ENCODE results near the gene TARBP1. TPM values are rescaled to one million over a fixed set of nuclear protein-coding genes. Genes with fewer than 3 reads are reported as not detected.

TARBP1 gene
- total RNA-seq, 6 donors from 2014 or later = 17.6 to 51.2 (median 25.8) TPM

GRCh38 chr1:234473118-234473517 is 5.9 kb downstream of the TARBP1 start:
- no peaks in the 10 kb centered on the region for H3K9me3 ChIP-seq
- DNase-seq = no peak
- H3K27me3 ChIP-seq = no peaks in the 10 kb centered on the region
- H3K36me3 ChIP-seq = peaks cover 0 to 8% (median 0%) of the 10 kb centered on the region in 4 donors
- no peak overlapping the region for H3K4me3 ChIP-seq
- WGBS, 2 donors = 56 to 70% methylated on average over 3 of the region's 3 CpGs
- H3K4me1 ChIP-seq = peaks cover 0 to 11% (median 8%) of the 10 kb centered on the region in 4 donors
- H3K27ac ChIP-seq = no peak overlapping the region
- ATAC-seq (ENCODE audit: low FRiP score in 2 of 2) = no peak
- TF ChIP-seq POLR2AphosphoS5 (IDR thresholded peaks at IDR 0.05) (no peak), POLR2A (IDR thresholded peaks at IDR 0.05) (no peak), EP300 (IDR thresholded peaks at IDR 0.05) (no peak), CTCF (IDR thresholded peaks at IDR 0.05) (no peak)

- H3K9me3 ChIP-seq = no peaks in the 10 kb centered on the region
Observed at GRCh38 chr1:234469376-234469775, 9.6 kb downstream of the TARBP1 start.

GRCh38 chr1:234468580-234468979 is 10.4 kb downstream of the TARBP1 start:
- peaks cover 0 to 28% (median 6%) of the 10 kb centered on the region in 4 donors for H3K36me3 ChIP-seq
- H3K9me3 ChIP-seq = no peaks in the 10 kb centered on the region
- H3K4me3 ChIP-seq = no peak overlapping the region
- ATAC-seq (ENCODE audit: low FRiP score in 2 of 2) (no peak), DNase-seq (no peak)
- TF ChIP-seq POLR2A (IDR thresholded peaks at IDR 0.05) (no peak), CTCF (IDR thresholded peaks at IDR 0.05) (no peak), POLR2AphosphoS5 (IDR thresholded peaks at IDR 0.05) (no peak), EP300 (IDR thresholded peaks at IDR 0.05) (no peak)
- H3K4me1 ChIP-seq = peaks cover 0 to 4% (median 0%) of the 10 kb centered on the region in 4 donors
- WGBS, 2 donors = 83 to 96% methylated on average over 1 of the region's 1 CpG
- H3K27ac ChIP-seq = no peak overlapping the region
- no peaks in the 10 kb centered on the region for H3K27me3 ChIP-seq

More at GRCh38 chr1:234469376-234469775, 9.6 kb downstream of the TARBP1 start:
- ATAC-seq (ENCODE audit: low FRiP score in 2 of 2) = no peak
- Histone ChIP-seq H3K4me3 (no peak overlapping the region), H3K36me3 (peaks cover 0 to 28% (median 6%) of the 10 kb centered on the region in 4 donors), H3K4me1 (peaks cover 0 to 4% (median 0%) of the 10 kb centered on the region in 4 donors), H3K27me3 (no peaks in the 10 kb centered on the region), H3K27ac (no peak overlapping the region)
- TF ChIP-seq CTCF (IDR thresholded peaks at IDR 0.05) (no peak), POLR2AphosphoS5 (IDR thresholded peaks at IDR 0.05) (no peak), EP300 (IDR thresholded peaks at IDR 0.05) (no peak), POLR2A (IDR thresholded peaks at IDR 0.05) (no peak)
- DNase-seq = no peak

- 73 to 85% methylated on average over 6 of the region's 6 CpGs for WGBS, 2 donors
- TF ChIP-seq EP300 (IDR thresholded peaks at IDR 0.05) (no peak), CTCF (IDR thresholded peaks at IDR 0.05) (no peak), POLR2A (IDR thresholded peaks at IDR 0.05) (no peak), POLR2AphosphoS5 (IDR thresholded peaks at IDR 0.05) (no peak)
- no peak for ATAC-seq (ENCODE audit: low FRiP score in 2 of 2)
Observed at GRCh38 chr1:234467821-234468220, 11.2 kb downstream of the TARBP1 start.

GRCh38 chr1:234466945-234467344 is 12.0 kb downstream of the TARBP1 start:
- no peak overlapping the region for H3K4me3 ChIP-seq
- DNase-seq (no peak), ATAC-seq (ENCODE audit: low FRiP score in 2 of 2) (no peak)
- no peaks in the 10 kb centered on the region for H3K4me1 ChIP-seq
- no peak overlapping the region for H3K27ac ChIP-seq
- no peaks in the 10 kb centered on the region for H3K27me3 ChIP-seq
- no peaks in the 10 kb centered on the region for H3K9me3 ChIP-seq
- 95 to 96% methylated on average over 6 of the region's 6 CpGs for WGBS, 2 donors
- H3K36me3 ChIP-seq = peaks cover 0 to 33% (median 6%) of the 10 kb centered on the region in 4 donors
- no peak for TF ChIP-seq POLR2AphosphoS5 (IDR thresholded peaks at IDR 0.05)
- no peak for TF ChIP-seq POLR2A (IDR thresholded peaks at IDR 0.05)
- TF ChIP-seq CTCF (IDR thresholded peaks at IDR 0.05) = no peak
- TF ChIP-seq EP300 (IDR thresholded peaks at IDR 0.05) = no peak

More at GRCh38 chr1:234467821-234468220, 11.2 kb downstream of the TARBP1 start:
- Histone ChIP-seq H3K27ac (no peak overlapping the region), H3K4me1 (peaks cover 0 to 2% (median 0%) of the 10 kb centered on the region in 4 donors), H3K9me3 (no peaks in the 10 kb centered on the region), H3K27me3 (no peaks in the 10 kb centered on the region), H3K4me3 (no peak overlapping the region), H3K36me3 (peaks cover 0 to 31% (median 6%) of the 10 kb centered on the region in 4 donors)
- no peak for DNase-seq
